ENCODE measurements around the gene HIF1AN. TPM values are rescaled to one million over a fixed set of nuclear protein-coding genes. Genes with fewer than 3 reads are reported as not detected.

HIF1AN gene
- total RNA-seq, 1 experiment from 2014 or later = 58.7 TPM

GRCh38 chr10:100600218-100600617, 64.5 kb downstream of the HIF1AN start:
- no CpG with 5 or more reads among the region's 4 CpGs for WGBS (ENCODE audit: extremely low coverage, insufficient read length, low lambda C conversion rate)
- H3K4me1 ChIP-seq (ENCODE audit: insufficient read depth, low read length) = no peaks in the 10 kb centered on the region
- H3K4me1 Mint-ChIP-seq = no peaks in the 10 kb centered on the region

More at GRCh38 chr10:100600218-100600617, 64.5 kb downstream of the HIF1AN start:
- Histone ChIP-seq H4K20me1 (ENCODE audit: control insufficient read depth, insufficient read depth, insufficient read length) (no peaks in the 10 kb centered on the region), H3K27me3 (ENCODE audit: insufficient read depth, low read length) (no peaks in the 10 kb centered on the region), H4K91ac (ENCODE audit: insufficient read length, low read depth, low read length) (no peak overlapping the region), H4K5ac (ENCODE audit: insufficient read length, low read depth, low read length) (no peak overlapping the region), H3K79me1 (ENCODE audit: insufficient read depth, low read depth, low read length, poor library complexity, severe bottlenecking) (no peaks in the 10 kb centered on the region), H3K4ac (ENCODE audit: low read depth, low read length) (no peak overlapping the region), H3K23ac (ENCODE audit: insufficient read length, low read depth, low read length) (no peak overlapping the region), H2BK12ac (ENCODE audit: insufficient read length, low read depth, low read length) (no peak overlapping the region), H2BK20ac (ENCODE audit: low read depth, low read length, poor library complexity, severe bottlenecking) (no peak overlapping the region), H3K23me2 (ENCODE audit: insufficient read length, low read depth, low read length, poor library complexity, severe bottlenecking) (no peaks in the 10 kb centered on the region), H2BK5ac (ENCODE audit: insufficient read length, low read length) (no peak overlapping the region), H3K18ac (ENCODE audit: insufficient read length, low read depth, low read length) (no peak overlapping the region), H3K9me3 (ENCODE audit: control insufficient read depth, low read depth, low read length) (no peaks in the 10 kb centered on the region), H3K27ac (ENCODE audit: insufficient read length, low read depth, low read length) (no peak overlapping the region), H4K8ac (replicated peaks; ENCODE audit: insufficient read length, low read depth, low read length) (no peak overlapping the region), H3K14ac (ENCODE audit: insufficient read depth, low read length) (no peak overlapping the region), H3K9ac (ENCODE audit: extremely low read depth, insufficient read length, low read length) (no peak overlapping the region), H2AFZ (ENCODE audit: low read length) (no peak overlapping the region), H2BK120ac (ENCODE audit: low read depth, low read length, poor library complexity, severe bottlenecking) (no peak overlapping the region), H3K4me2 (ENCODE audit: insufficient read depth, insufficient read length, low read length) (no peak overlapping the region), H3K79me2 (ENCODE audit: insufficient read depth, low read length) (no peaks in the 10 kb centered on the region), H3T11ph (ENCODE audit: low read length) (no peak overlapping the region), H3K56ac (ENCODE audit: insufficient read length, low read depth, low read length) (no peak overlapping the region), H2AK5ac (ENCODE audit: insufficient read length, low read length) (no peak overlapping the region), H2BK15ac (ENCODE audit: low read depth, low read length) (no peak overlapping the region)
- Mint-ChIP-seq H3K36me3 (ENCODE audit: insufficient read depth in 1 of 3, low read depth in 3 of 3) (peaks cover 0 to 2% (median 0%) of the 10 kb centered on the region in 3 experiments; a peak in 2 of 7 replicates), H3K27me3 (ENCODE audit: low read depth) (peaks cover 55% of the 10 kb centered on the region), H3K4me3 (no peak overlapping the region), H3K27ac (no peak overlapping the region), H3K9me3 (peaks cover 1 to 4% of the 10 kb centered on the region in 2 experiments)
- no peak for TF ChIP-seq CTCF (conservative IDR thresholded peaks at IDR 0.05)
- no peak for DNase-seq

Data from H9 (cell line).